ENCODE data around the gene SYNGAP1.

DNA sequence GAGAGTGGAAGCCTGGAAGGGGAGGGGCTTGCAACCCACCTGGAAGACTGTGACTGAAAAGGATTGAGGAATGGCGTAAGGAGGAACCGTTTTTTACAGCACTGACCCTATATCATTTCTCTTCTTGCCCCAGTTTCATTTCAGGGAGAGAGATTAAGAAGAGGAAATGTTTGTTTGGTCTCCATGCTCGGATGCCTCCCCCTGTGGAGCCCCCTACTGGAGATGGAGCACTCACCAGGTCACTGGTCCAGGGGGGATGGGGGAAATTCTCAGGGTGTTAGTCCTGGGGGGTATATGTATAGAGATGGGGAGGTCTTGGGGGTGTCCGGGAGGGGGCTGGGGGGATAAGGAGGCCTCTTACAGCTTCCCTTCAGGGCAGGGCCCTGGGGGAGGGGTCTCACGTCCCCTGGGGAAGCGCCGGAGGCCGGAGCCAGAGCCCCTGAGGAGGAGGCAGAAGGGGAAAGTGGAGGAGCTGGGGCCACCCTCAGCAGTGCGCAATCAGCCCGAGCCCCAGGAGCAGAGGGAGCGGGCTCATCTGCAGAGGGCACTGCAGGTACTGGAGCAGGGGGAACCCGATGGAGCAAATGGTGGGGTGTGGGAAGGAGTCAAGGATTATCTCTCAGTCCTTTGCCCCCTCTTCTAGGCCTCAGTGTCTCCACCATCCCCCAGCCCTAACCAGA is 5.1 kb upstream of the SYNGAP1 start:
- TF ChIP-seq, protein P1, sequence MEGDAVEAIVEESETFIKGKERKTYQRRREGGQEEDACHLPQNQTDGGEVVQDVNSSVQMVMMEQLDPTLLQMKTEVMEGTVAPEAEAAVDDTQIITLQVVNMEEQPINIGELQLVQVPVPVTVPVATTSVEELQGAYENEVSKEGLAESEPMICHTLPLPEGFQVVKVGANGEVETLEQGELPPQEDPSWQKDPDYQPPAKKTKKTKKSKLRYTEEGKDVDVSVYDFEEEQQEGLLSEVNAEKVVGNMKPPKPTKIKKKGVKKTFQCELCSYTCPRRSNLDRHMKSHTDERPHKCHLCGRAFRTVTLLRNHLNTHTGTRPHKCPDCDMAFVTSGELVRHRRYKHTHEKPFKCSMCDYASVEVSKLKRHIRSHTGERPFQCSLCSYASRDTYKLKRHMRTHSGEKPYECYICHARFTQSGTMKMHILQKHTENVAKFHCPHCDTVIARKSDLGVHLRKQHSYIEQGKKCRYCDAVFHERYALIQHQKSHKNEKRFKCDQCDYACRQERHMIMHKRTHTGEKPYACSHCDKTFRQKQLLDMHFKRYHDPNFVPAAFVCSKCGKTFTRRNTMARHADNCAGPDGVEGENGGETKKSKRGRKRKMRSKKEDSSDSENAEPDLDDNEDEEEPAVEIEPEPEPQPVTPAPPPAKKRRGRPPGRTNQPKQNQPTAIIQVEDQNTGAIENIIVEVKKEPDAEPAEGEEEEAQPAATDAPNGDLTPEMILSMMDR (IDR thresholded peaks at IDR 0.05) = no peak
- TF ChIP-seq POLR2A (IDR thresholded peaks at IDR 0.05) (no peak), POLR2AphosphoS5 (IDR thresholded peaks at IDR 0.05) (no peak)

Measured in prostate gland (tissue), 2 donors.